Measurements from ENCODE around the gene TRIO. TPM values are rescaled to one million over a fixed set of nuclear protein-coding genes. Genes with fewer than 3 reads are reported as not detected.

TRIO gene
- total and polyA plus RNA-seq, 10 of the 15 experiments (the other 5 are each of a cell fraction or from before 2014, with no cell fraction given): 5.1 to 96.4 (median 44.6) TPM

- TF ChIP-seq EGR1 (IDR thresholded peaks at IDR 0.05; ENCODE audit: borderline replicate concordance in 1 of 2, low read depth in 2 of 2, low read length in 2 of 2) (no peak), NRF1 (conservative IDR thresholded peaks at IDR 0.05; ENCODE audit: low read depth, low read length) (no peak), CHD4 (IDR thresholded peaks at IDR 0.05) (no peak), PAX5 (IDR thresholded peaks at IDR 0.05; ENCODE audit: borderline replicate concordance, low read depth, low read length) (no peak), MYB (IDR thresholded peaks at IDR 0.05; ENCODE audit: borderline replicate concordance, low read depth, low read length) (no peak), EZH2 (IDR thresholded peaks at IDR 0.05; ENCODE audit: borderline replicate concordance, control insufficient read depth, low read depth, low read length) (no peak), ZZZ3 (IDR thresholded peaks at IDR 0.05; ENCODE audit: control insufficient read depth, insufficient read length, low read depth) (no peak), MTA3 (IDR thresholded peaks at IDR 0.05; ENCODE audit: borderline replicate concordance, low read length) (0 out of 2 replicates have a peak, but pooled peaks have one; percentile 55), POLR2AphosphoS5 (IDR thresholded peaks at IDR 0.05; ENCODE audit: low read length) (no peak), KDM1A (IDR thresholded peaks at IDR 0.05; ENCODE audit: borderline replicate concordance) (no peak), ZNF274 (IDR thresholded peaks at IDR 0.05; ENCODE audit: insufficient read depth, insufficient read length) (no peak), SIX5 (IDR thresholded peaks at IDR 0.05; ENCODE audit: low read depth, low read length, severe bottlenecking) (no peak), SUPT20H (IDR thresholded peaks at IDR 0.05; ENCODE audit: borderline replicate concordance, control insufficient read depth, low read depth, low read length) (no peak), NFXL1 (IDR thresholded peaks at IDR 0.05; ENCODE audit: borderline replicate concordance) (no peak), SREBF1 (IDR thresholded peaks at IDR 0.05; ENCODE audit: low read length) (no peak), STAT1 (conservative IDR thresholded peaks at IDR 0.05) (no peak), ESRRA (IDR thresholded peaks at IDR 0.05; ENCODE audit: low read length) (no peak), RUNX3 (IDR thresholded peaks at IDR 0.05; ENCODE audit: low read length) (peak; percentile 88), ZNF687 (IDR thresholded peaks at IDR 0.05) (peak; percentile 35; the same call in 1 of the 2 replicates), JUND (IDR thresholded peaks at IDR 0.05; ENCODE audit: low read depth, low read length) (no peak), BMI1 (IDR thresholded peaks at IDR 0.05; ENCODE audit: borderline replicate concordance) (no peak), SIN3A (IDR thresholded peaks at IDR 0.05; ENCODE audit: low read depth, low read length) (no peak), ZBTB11 (CRISPR knock-in tag; IDR thresholded peaks at IDR 0.05) (no peak), TAF1 (IDR thresholded peaks at IDR 0.05; ENCODE audit: borderline replicate concordance, low read depth, low read length) (no peak), TBL1XR1 (IDR thresholded peaks at IDR 0.05; ENCODE audit: low read depth, low read length) (no peak), POLR2AphosphoS2 (IDR thresholded peaks at IDR 0.05; ENCODE audit: low read depth, low read length) (no peak)
Measured at GRCh38 chr5:14438195-14438606, 295.1 kb downstream of the TRIO start (continued).
